ENCODE data around the gene MACROD1. TPM values are rescaled to one million over a fixed set of nuclear protein-coding genes. Genes with fewer than 3 reads are reported as not detected.

Gene MACROD1
- total and polyA plus RNA-seq, 2 donors (not counting 1 experiment from before 2014, with no cell fraction given) = 2.7 to 8.6 TPM

DNA sequence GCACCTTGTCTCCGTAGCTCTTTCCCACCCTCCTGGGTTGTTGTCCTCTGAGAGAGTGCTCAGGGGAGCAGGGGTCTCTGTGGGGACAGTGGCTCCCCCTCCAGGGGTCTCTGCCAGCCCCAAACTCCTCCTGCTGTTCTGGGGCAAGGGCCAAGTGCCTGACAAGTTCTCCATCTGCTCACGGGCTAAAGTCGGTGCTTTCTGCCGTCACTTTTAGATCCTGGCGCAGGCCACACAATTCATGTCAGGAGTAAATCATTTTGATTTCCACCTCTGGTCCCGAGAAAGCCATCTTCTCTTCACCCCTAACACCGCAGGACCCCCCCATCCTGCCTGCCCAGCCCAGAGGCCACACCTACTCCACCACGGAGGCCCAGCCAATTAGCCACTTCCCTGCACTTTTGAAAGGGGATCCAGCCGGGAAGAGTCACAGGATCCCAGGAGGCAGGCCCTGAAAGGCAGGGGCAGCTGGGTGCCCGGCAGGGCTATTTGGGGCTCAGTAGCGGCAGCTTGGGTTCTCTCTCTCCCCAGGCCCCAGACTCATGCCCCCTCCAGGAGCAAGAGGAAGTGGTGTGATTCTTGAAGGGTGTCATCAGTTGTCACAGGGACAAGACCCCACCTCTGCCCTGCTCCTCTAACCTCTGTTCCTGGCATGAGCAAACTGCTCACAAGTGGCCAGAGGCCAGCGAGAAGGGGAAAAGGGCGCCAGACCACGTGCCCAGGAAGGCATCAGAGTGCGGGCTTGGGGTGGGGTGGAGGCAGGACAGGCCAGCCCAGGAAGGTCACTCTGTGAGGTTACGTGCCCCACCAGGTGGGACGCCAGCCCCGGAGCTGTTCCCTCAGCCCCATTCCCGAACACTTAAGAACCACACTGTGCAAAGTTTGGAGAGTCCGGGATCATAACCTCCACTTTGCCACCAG lies 1.3 kb downstream of the MACROD1 start:
- Mint-ChIP-seq H3K27ac (peak overlapping the region; percentile 82), H3K27me3 (no peaks in the 10 kb centered on the region), H3K4me1 (peaks cover 10% of the 10 kb centered on the region), H3K9me3 (ENCODE audit: insufficient read depth) (no peaks in the 10 kb centered on the region), H3K4me3 (peak overlapping the region; percentile 84)
- WGBS (ENCODE audit: insufficient coverage) = 88% methylated on average over 18 of the region's 20 CpGs
- DNase-seq = peak; percentile 12
- H3K27ac ChIP-seq (ENCODE audit: low read length in 2 of 2) = no peak overlapping the region
- peak overlapping the region in 3 of 5 experiments; percentile 67 to 87 (median 77) for H3K4me3 ChIP-seq (ENCODE audit: control extremely low read depth in 1 of 5, extremely low read depth in 1 of 5, insufficient read depth in 1 of 5, low read depth in 2 of 5, low read length in 4 of 5)
- no peak for TF ChIP-seq CTCF (IDR thresholded peaks at IDR 0.05)
- no peak for TF ChIP-seq EZH2 (IDR thresholded peaks at IDR 0.05; ENCODE audit: borderline replicate concordance, insufficient read depth, low read depth, low read length, poor library complexity, severe bottlenecking)
- peak overlapping the region; percentile 100 for H3K4me2 ChIP-seq (replicated peaks; ENCODE audit: low read depth, low read length, poor library complexity, severe bottlenecking)
- ChIA-PET CTCF (interaction anchor here (0.9 to 1.4 kb wide), 2 partner anchors 12 to 328 kb away, joined by 3 read pairs; no protein-coding TSS in a partner anchor), POLR2A (interaction anchor here (0.6 kb wide), 2 partner anchors 493 to 1185 kb away, joined by 3 to 6 read pairs; no protein-coding TSS in a partner anchor)
- no peaks in the 10 kb centered on the region for H3K9me3 ChIP-seq (ENCODE audit: control extremely low read depth in 1 of 3, control insufficient read depth in 2 of 3, insufficient read depth in 1 of 3, low read length in 2 of 3)
- H3K9ac ChIP-seq (ENCODE audit: low read length) = peak overlapping the region; percentile 83
- H3K27me3 ChIP-seq (replicated peaks in 1 of 4; ENCODE audit: control extremely low read depth in 1 of 4, control insufficient read depth in 3 of 4, insufficient read depth in 4 of 4, low read length in 3 of 4) = no peaks in the 10 kb centered on the region
- no peaks in the 10 kb centered on the region for H4K20me1 ChIP-seq (ENCODE audit: control insufficient read depth, insufficient read depth, low read length, poor library complexity, severe bottlenecking)
- H2AFZ ChIP-seq (ENCODE audit: insufficient read depth, low read depth, low read length, poor library complexity, severe bottlenecking) = peak overlapping the region; percentile 93
- intact Hi-C loops (cut with micrococcal nuclease) = no loop called here
- no peaks in the 10 kb centered on the region for H3K36me3 ChIP-seq (replicated peaks in 1 of 2; ENCODE audit: control extremely low read depth in 1 of 2, control insufficient read depth in 1 of 2, extremely low read depth in 1 of 2, insufficient read depth in 2 of 2, low read length in 1 of 2)
- ATAC-seq (ENCODE audit: low read depth) = no peak
- no peaks in the 10 kb centered on the region for H3K79me2 ChIP-seq (ENCODE audit: control insufficient read depth, insufficient read depth, low read length)
- peaks cover 12 to 14% of the 10 kb centered on the region in 2 donors for H3K4me1 ChIP-seq (ENCODE audit: control insufficient read depth in 2 of 2, insufficient read depth in 2 of 2, low read length in 2 of 2)

- H3K4me1 ChIP-seq (ENCODE audit: control insufficient read depth in 2 of 2, insufficient read depth in 2 of 2, low read length in 2 of 2) = peaks cover 12 to 14% of the 10 kb centered on the region in 2 donors
- H3K27me3 ChIP-seq (replicated peaks in 1 of 4; ENCODE audit: control extremely low read depth in 1 of 4, control insufficient read depth in 3 of 4, insufficient read depth in 4 of 4, low read length in 3 of 4) = no peaks in the 10 kb centered on the region
- no peaks in the 10 kb centered on the region for H4K20me1 ChIP-seq (ENCODE audit: control insufficient read depth, insufficient read depth, low read length, poor library complexity, severe bottlenecking)
- no peak overlapping the region for H2AFZ ChIP-seq (ENCODE audit: insufficient read depth, low read depth, low read length, poor library complexity, severe bottlenecking)
- Mint-ChIP-seq H3K4me3 (peak overlapping the region; percentile 53), H3K27ac (no peak overlapping the region), H3K27me3 (no peaks in the 10 kb centered on the region), H3K9me3 (ENCODE audit: insufficient read depth) (no peaks in the 10 kb centered on the region), H3K4me1 (peaks cover 10% of the 10 kb centered on the region)
- H3K36me3 ChIP-seq (replicated peaks in 1 of 2; ENCODE audit: control extremely low read depth in 1 of 2, control insufficient read depth in 1 of 2, extremely low read depth in 1 of 2, insufficient read depth in 2 of 2, low read length in 1 of 2) = no peaks in the 10 kb centered on the region
- no peaks in the 10 kb centered on the region for H3K79me2 ChIP-seq (ENCODE audit: control insufficient read depth, insufficient read depth, low read length)
- ATAC-seq (ENCODE audit: low read depth) = no peak
- POLR2A ChIA-PET = no interaction called here
- no peaks in the 10 kb centered on the region for H3K9me3 ChIP-seq (ENCODE audit: control extremely low read depth in 1 of 3, control insufficient read depth in 2 of 3, insufficient read depth in 1 of 3, low read length in 2 of 3)
- CTCF ChIA-PET = interaction anchor here (1.1 to 2.1 kb wide), 3 partner anchors 13 to 327 kb away, joined by 3 to 5 read pairs (median 3); no protein-coding TSS in a partner anchor
- WGBS (ENCODE audit: insufficient coverage) = 90% methylated on average over 3 of the region's 5 CpGs
- intact Hi-C loops (cut with micrococcal nuclease) = no loop called here
- H3K27ac ChIP-seq (ENCODE audit: low read length in 2 of 2) = no peak overlapping the region
- DNase-seq = no peak
- no peak overlapping the region for H3K4me2 ChIP-seq (replicated peaks; ENCODE audit: low read depth, low read length, poor library complexity, severe bottlenecking)
- TF ChIP-seq EZH2 (IDR thresholded peaks at IDR 0.05; ENCODE audit: borderline replicate concordance, insufficient read depth, low read depth, low read length, poor library complexity, severe bottlenecking) = no peak
- no peak for TF ChIP-seq CTCF (IDR thresholded peaks at IDR 0.05)
- H3K4me3 ChIP-seq (ENCODE audit: control extremely low read depth in 1 of 5, extremely low read depth in 1 of 5, insufficient read depth in 1 of 5, low read depth in 2 of 5, low read length in 4 of 5) = no peak overlapping the region
- no peak overlapping the region for H3K9ac ChIP-seq (ENCODE audit: low read length)
These were observed 2.0 kb downstream of the MACROD1 start for GRCh38 chr11:64163951-64164350.

Measured in B cell (primary cell).